Measurements from ENCODE around the gene LZTS2.

The LZTS2 gene

GRCh38 chr10:101006593-101007098 is 7.0 kb downstream of the LZTS2 start:
- Histone ChIP-seq H3K9me3 (ENCODE audit: insufficient read depth, low read depth, low read length) (no peaks in the 10 kb centered on the region), H2AFZ (ENCODE audit: low read length) (no peak overlapping the region), H3K4me2 (ENCODE audit: low read depth, low read length, poor library complexity, severe bottlenecking) (no peak overlapping the region), H3K9ac (ENCODE audit: low read depth, low read length, poor library complexity, severe bottlenecking) (no peak overlapping the region), H3K4me1 (ENCODE audit: insufficient read depth, low read length, poor library complexity, severe bottlenecking) (peaks cover 6% of the 10 kb centered on the region), H3K79me2 (ENCODE audit: insufficient read depth, low read length) (peaks cover 16% of the 10 kb centered on the region; the same call in 1 of the 2 replicates), H3K4me3 (ENCODE audit: low read length, poor library complexity, severe bottlenecking) (no peak overlapping the region), H3F3A (ENCODE audit: low read depth) (no peaks in the 10 kb centered on the region), H3K27me3 (ENCODE audit: insufficient read depth, low read length, poor library complexity, severe bottlenecking) (no peaks in the 10 kb centered on the region), H4K20me1 (ENCODE audit: insufficient read depth, low read length, poor library complexity, severe bottlenecking) (peaks cover 4% of the 10 kb centered on the region), H3K9me2 (replicated peaks; ENCODE audit: low read depth, low read length) (no peaks in the 10 kb centered on the region), H3K36me3 (ENCODE audit: insufficient read depth, low read length) (peaks cover 12% of the 10 kb centered on the region; the same call in 1 of the 2 replicates)
- no peak for TF ChIP-seq EZH2phosphoT487 (IDR thresholded peaks at IDR 0.05; ENCODE audit: borderline replicate concordance)
- TF ChIP-seq CTCF (conservative IDR thresholded peaks at IDR 0.05; ENCODE audit: low read length), result no peak

GRCh38 chr10:101007099-101007711 is 7.6 kb downstream of the LZTS2 start:
- Histone ChIP-seq H3K9ac (ENCODE audit: low read depth, low read length, poor library complexity, severe bottlenecking) (no peak overlapping the region), H3K4me2 (ENCODE audit: low read depth, low read length, poor library complexity, severe bottlenecking) (no peak overlapping the region)
- TF ChIP-seq EZH2phosphoT487 (IDR thresholded peaks at IDR 0.05; ENCODE audit: borderline replicate concordance) (no peak), CTCF (conservative IDR thresholded peaks at IDR 0.05; ENCODE audit: low read length) (no peak)

GRCh38 chr10:101007915-101008822 is 8.6 kb downstream of the LZTS2 start:
- no peak overlapping the region for H3K4me2 ChIP-seq (ENCODE audit: low read depth, low read length, poor library complexity, severe bottlenecking)
- no peaks in the 10 kb centered on the region for H3K4me1 ChIP-seq (ENCODE audit: insufficient read depth, low read length, poor library complexity, severe bottlenecking)

More at GRCh38 chr10:101007099-101007711, 7.6 kb downstream of the LZTS2 start:
- Histone ChIP-seq H3K4me1 (ENCODE audit: insufficient read depth, low read length, poor library complexity, severe bottlenecking) (peaks cover under 1% of the 10 kb centered on the region), H3K9me2 (replicated peaks; ENCODE audit: low read depth, low read length) (no peaks in the 10 kb centered on the region), H3K9me3 (ENCODE audit: insufficient read depth, low read depth, low read length) (no peaks in the 10 kb centered on the region), H3F3A (ENCODE audit: low read depth) (no peaks in the 10 kb centered on the region), H3K4me3 (ENCODE audit: low read length, poor library complexity, severe bottlenecking) (no peak overlapping the region), H4K20me1 (ENCODE audit: insufficient read depth, low read length, poor library complexity, severe bottlenecking) (peaks cover 4% of the 10 kb centered on the region), H3K36me3 (ENCODE audit: insufficient read depth, low read length) (peaks cover 12% of the 10 kb centered on the region; the same call in 1 of the 2 replicates), H3K79me2 (ENCODE audit: insufficient read depth, low read length) (peaks cover 10% of the 10 kb centered on the region; the same call in 1 of the 2 replicates), H2AFZ (ENCODE audit: low read length) (no peak overlapping the region), H3K27me3 (ENCODE audit: insufficient read depth, low read length, poor library complexity, severe bottlenecking) (no peaks in the 10 kb centered on the region)

More at GRCh38 chr10:101007915-101008822, 8.6 kb downstream of the LZTS2 start:
- Histone ChIP-seq H4K20me1 (ENCODE audit: insufficient read depth, low read length, poor library complexity, severe bottlenecking) (no peaks in the 10 kb centered on the region), H3K9ac (ENCODE audit: low read depth, low read length, poor library complexity, severe bottlenecking) (no peak overlapping the region), H3K4me3 (ENCODE audit: low read length, poor library complexity, severe bottlenecking) (no peak overlapping the region), H3K9me3 (ENCODE audit: insufficient read depth, low read depth, low read length) (no peaks in the 10 kb centered on the region), H3K9me2 (replicated peaks; ENCODE audit: low read depth, low read length) (no peaks in the 10 kb centered on the region), H2AFZ (ENCODE audit: low read length) (no peak overlapping the region), H3K27me3 (ENCODE audit: insufficient read depth, low read length, poor library complexity, severe bottlenecking) (no peaks in the 10 kb centered on the region), H3K79me2 (ENCODE audit: insufficient read depth, low read length) (peaks cover under 1% of the 10 kb centered on the region; the same call in 1 of the 2 replicates), H3K36me3 (ENCODE audit: insufficient read depth, low read length) (peaks cover 12% of the 10 kb centered on the region; the same call in 1 of the 2 replicates), H3F3A (ENCODE audit: low read depth) (no peaks in the 10 kb centered on the region)
- TF ChIP-seq EZH2phosphoT487 (IDR thresholded peaks at IDR 0.05; ENCODE audit: borderline replicate concordance) (no peak), CTCF (conservative IDR thresholded peaks at IDR 0.05; ENCODE audit: low read length) (no peak)
